Measurements from ENCODE around the gene SYNPR. TPM values are rescaled to one million over a fixed set of nuclear protein-coding genes. Genes with fewer than 3 reads are reported as not detected.

SYNPR gene
- total RNA-seq, 1 experiment from 2014 or later = not detected

- CTCF ChIA-PET = no interaction called here
- no peaks in the 10 kb centered on the region for H3K27me3 ChIP-seq (replicated peaks; ENCODE audit: control insufficient read depth, insufficient read depth, low read length)
- H3K9me3 ChIP-seq = no peaks in the 10 kb centered on the region
- H3K27me3 Mint-ChIP-seq (ENCODE audit: insufficient read depth, unreplicated experiment) = peaks cover 5% of the 10 kb centered on the region
- no peaks in the 10 kb centered on the region for H3K4me1 Mint-ChIP-seq (ENCODE audit: low read depth, unreplicated experiment)
- H3K9me3 Mint-ChIP-seq (ENCODE audit: unreplicated experiment) = no peaks in the 10 kb centered on the region
- H3K27ac Mint-ChIP-seq (ENCODE audit: unreplicated experiment) = no peak overlapping the region
- H3K36me3 ChIP-seq (ENCODE audit: control insufficient read depth, insufficient read depth, low read length) = no peaks in the 10 kb centered on the region
- POLR2A ChIA-PET = no interaction called here
- no peak overlapping the region for H3K4me3 ChIP-seq (ENCODE audit: low read depth, low read length)
- no peak overlapping the region for H3K4me3 Mint-ChIP-seq (ENCODE audit: unreplicated experiment)
- no peak for DNase-seq
- BruUV-seq (replicated peaks) = no TSS peak
- no peaks in the 10 kb centered on the region for H3K4me1 ChIP-seq
- TF ChIP-seq CTCF (IDR thresholded peaks at IDR 0.05; ENCODE audit: insufficient read depth in 1 of 2, low read depth in 1 of 2, low read length in 1 of 2, severe bottlenecking in 1 of 2, unreplicated experiment in 1 of 2) = no peak
- intact Hi-C loops (cut with micrococcal nuclease; ENCODE audit: unreplicated experiment) = no loop called here
- H3K36me3 Mint-ChIP-seq (ENCODE audit: insufficient read depth, unreplicated experiment) = no peaks in the 10 kb centered on the region
Observed at GRCh38 chr3:63458405-63458804, 180.3 kb downstream of the SYNPR start.

DNA sequence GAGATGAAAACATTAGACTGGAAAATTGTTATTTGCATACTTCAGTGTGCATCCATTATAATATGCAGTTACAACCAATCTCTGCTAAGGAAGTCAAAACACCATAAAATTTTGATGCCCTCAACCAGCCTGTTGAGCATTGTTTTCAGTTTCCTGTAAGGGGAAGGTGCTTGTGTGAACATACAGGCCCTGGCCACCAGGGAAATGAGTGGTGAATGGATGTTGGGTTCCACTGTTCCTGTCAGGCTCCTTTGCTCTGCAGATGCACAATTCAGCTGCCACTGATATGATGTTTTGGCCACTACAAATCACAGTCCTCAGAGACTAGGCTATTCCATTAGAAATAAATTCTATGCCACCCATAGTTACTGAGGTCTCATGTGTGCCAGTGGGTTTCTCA lies 184.6 kb downstream of the SYNPR start:
- no peak for TF ChIP-seq CTCF (IDR thresholded peaks at IDR 0.05; ENCODE audit: insufficient read depth in 1 of 2, low read depth in 1 of 2, low read length in 1 of 2, severe bottlenecking in 1 of 2, unreplicated experiment in 1 of 2)

DNA sequence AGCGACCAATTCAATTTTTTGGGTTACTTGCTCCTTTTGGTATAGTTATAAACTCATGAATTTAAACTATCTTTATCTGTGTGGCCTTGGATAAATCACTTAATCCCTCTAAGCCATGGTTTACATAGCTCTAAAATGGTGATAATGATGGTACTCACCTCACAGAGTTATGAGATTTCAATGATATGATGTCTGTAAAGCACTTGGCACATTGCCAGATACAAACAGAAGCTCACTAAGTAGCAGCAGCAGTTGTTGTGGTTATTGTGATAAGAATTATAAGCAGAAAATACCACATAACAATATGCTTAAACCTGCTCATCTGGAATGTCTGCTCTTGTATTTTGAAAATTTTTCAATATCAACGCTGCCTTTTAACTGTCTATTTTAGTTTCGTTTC lies 189.3 kb downstream of the SYNPR start:
- POLR2A ChIA-PET = no interaction called here
- no peak overlapping the region for H3K4me3 Mint-ChIP-seq (ENCODE audit: unreplicated experiment)
- CTCF ChIA-PET = no interaction called here
- TF ChIP-seq CTCF (IDR thresholded peaks at IDR 0.05; ENCODE audit: insufficient read depth in 1 of 2, low read depth in 1 of 2, low read length in 1 of 2, severe bottlenecking in 1 of 2, unreplicated experiment in 1 of 2) = no peak
- Histone ChIP-seq H3K4me3 (ENCODE audit: low read depth, low read length) (no peak overlapping the region), H3K27me3 (replicated peaks; ENCODE audit: control insufficient read depth, insufficient read depth, low read length) (no peaks in the 10 kb centered on the region), H3K36me3 (ENCODE audit: control insufficient read depth, insufficient read depth, low read length) (no peaks in the 10 kb centered on the region), H3K4me1 (no peaks in the 10 kb centered on the region), H3K9me3 (no peaks in the 10 kb centered on the region)
- no peaks in the 10 kb centered on the region for H3K4me1 Mint-ChIP-seq (ENCODE audit: low read depth, unreplicated experiment)
- no peak for DNase-seq
- intact Hi-C loops (cut with micrococcal nuclease; ENCODE audit: unreplicated experiment) = no loop called here
- no peaks in the 10 kb centered on the region for H3K36me3 Mint-ChIP-seq (ENCODE audit: insufficient read depth, unreplicated experiment)
- peaks cover 7% of the 10 kb centered on the region for H3K27me3 Mint-ChIP-seq (ENCODE audit: insufficient read depth, unreplicated experiment)
- BruUV-seq (replicated peaks) = no TSS peak
- no peak overlapping the region for H3K27ac Mint-ChIP-seq (ENCODE audit: unreplicated experiment)
- H3K9me3 Mint-ChIP-seq (ENCODE audit: unreplicated experiment) = no peaks in the 10 kb centered on the region

More for the DNA sequence above, 184.6 kb downstream of the SYNPR start:
- Histone ChIP-seq H3K4me3 (ENCODE audit: low read depth, low read length) (no peak overlapping the region), H3K36me3 (ENCODE audit: control insufficient read depth, insufficient read depth, low read length) (no peaks in the 10 kb centered on the region), H3K9me3 (no peaks in the 10 kb centered on the region), H3K27me3 (replicated peaks; ENCODE audit: control insufficient read depth, insufficient read depth, low read length) (no peaks in the 10 kb centered on the region), H3K4me1 (no peaks in the 10 kb centered on the region)
- intact Hi-C loops (cut with micrococcal nuclease; ENCODE audit: unreplicated experiment) = no loop called here
- Mint-ChIP-seq H3K9me3 (ENCODE audit: unreplicated experiment) (no peaks in the 10 kb centered on the region), H3K4me3 (ENCODE audit: unreplicated experiment) (no peak overlapping the region), H3K36me3 (ENCODE audit: insufficient read depth, unreplicated experiment) (no peaks in the 10 kb centered on the region), H3K4me1 (ENCODE audit: low read depth, unreplicated experiment) (no peaks in the 10 kb centered on the region), H3K27me3 (ENCODE audit: insufficient read depth, unreplicated experiment) (peaks cover 11% of the 10 kb centered on the region), H3K27ac (ENCODE audit: unreplicated experiment) (no peak overlapping the region)
- no peak for DNase-seq
- no TSS peak for BruUV-seq (replicated peaks)
- POLR2A ChIA-PET = no interaction called here
- CTCF ChIA-PET = interaction anchor here (0.8 to 1.0 kb wide), 2 partner anchors 12 to 200 kb away, joined by 3 read pairs; no protein-coding TSS in a partner anchor
